Measurements from ENCODE around the gene SPDYA. TPM values are rescaled to one million over a fixed set of nuclear protein-coding genes. Genes with fewer than 3 reads are reported as not detected.

Gene SPDYA
- total RNA-seq, 1 experiment from 2014 or later, result 0.10 TPM

GRCh38 chr2:28821295-28821958, 10.8 kb downstream of the SPDYA start:
- in situ Hi-C loops (cut with HindIII; ENCODE audit: low pct_unique_long_range_greater_than_20kb, low sequenced_read_pairs), result no loop called here
- DNase-seq (ENCODE audit: low read depth), result peak; percentile 72

- in situ Hi-C loops (cut with HindIII; ENCODE audit: low pct_unique_long_range_greater_than_20kb, low sequenced_read_pairs), result no loop called here
- no peak for DNase-seq (ENCODE audit: low read depth)
Observed at GRCh38 chr2:28822036-28822435, 11.4 kb downstream of the SPDYA start.

DNA sequence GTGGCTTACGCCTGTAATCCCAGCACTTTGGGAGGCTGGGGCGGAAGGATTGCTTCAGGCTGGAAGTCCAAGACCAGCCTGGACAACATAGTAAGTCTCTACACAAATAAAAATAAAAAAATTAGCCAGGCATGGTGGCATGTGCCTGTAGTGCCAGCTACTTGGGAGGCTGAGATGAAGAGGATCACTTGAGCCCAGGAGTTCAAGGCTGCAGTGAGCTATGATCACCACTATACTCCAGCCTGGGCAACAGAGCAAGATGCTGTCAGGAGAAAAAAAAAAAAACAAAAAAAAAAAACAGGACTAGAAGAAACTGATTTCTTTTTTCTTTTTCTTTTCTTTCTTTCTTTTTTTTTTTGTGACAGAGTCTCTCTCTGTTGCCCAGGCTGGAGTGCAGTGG, 13.6 kb downstream of the SPDYA start:
- no peak for DNase-seq (ENCODE audit: low read depth)
- in situ Hi-C loops (cut with HindIII; ENCODE audit: low pct_unique_long_range_greater_than_20kb, low sequenced_read_pairs), result no loop called here

GRCh38 chr2:28824870-28825269, 14.2 kb downstream of the SPDYA start:
- no peak for DNase-seq (ENCODE audit: low read depth)
- in situ Hi-C loops (cut with HindIII; ENCODE audit: low pct_unique_long_range_greater_than_20kb, low sequenced_read_pairs), result no loop called here

DNA sequence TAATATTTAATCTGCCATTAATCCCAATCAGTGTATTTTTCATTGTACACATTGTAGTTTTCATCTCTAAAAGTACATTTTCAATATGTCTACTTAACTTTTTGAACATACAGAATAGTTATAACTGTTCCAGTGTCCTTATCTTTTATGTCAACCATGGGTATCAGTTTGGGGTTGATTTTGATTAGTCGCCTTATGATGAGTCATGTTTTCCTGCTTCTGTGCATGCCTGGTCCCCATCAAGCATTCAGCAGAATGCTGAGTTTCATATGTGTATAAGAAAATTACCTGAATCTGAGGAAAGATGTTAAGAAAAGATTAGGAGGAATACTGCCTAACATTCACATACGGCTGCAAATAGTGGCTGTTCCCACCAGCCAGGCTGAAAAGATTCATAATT, 17.7 kb downstream of the SPDYA start:
- DNase-seq (ENCODE audit: low read depth), result no peak
- in situ Hi-C loops (cut with HindIII; ENCODE audit: low pct_unique_long_range_greater_than_20kb, low sequenced_read_pairs), result no loop called here

GRCh38 chr2:28833740-28834470, 23.3 kb downstream of the SPDYA start:
- DNase-seq (ENCODE audit: low read depth), result no peak
- in situ Hi-C loops (cut with HindIII; ENCODE audit: low pct_unique_long_range_greater_than_20kb, low sequenced_read_pairs), result no loop called here

GRCh38 chr2:28835781-28836180, 25.1 kb downstream of the SPDYA start:
- in situ Hi-C loops (cut with HindIII; ENCODE audit: low pct_unique_long_range_greater_than_20kb, low sequenced_read_pairs), result no loop called here
- DNase-seq (ENCODE audit: low read depth), result no peak

- no peak for DNase-seq (ENCODE audit: low read depth)
- in situ Hi-C loops (cut with HindIII; ENCODE audit: low pct_unique_long_range_greater_than_20kb, low sequenced_read_pairs), result no loop called here
Observed at GRCh38 chr2:28838971-28839370, 28.3 kb downstream of the SPDYA start.

GRCh38 chr2:28842042-28842441, 31.4 kb downstream of the SPDYA start:
- in situ Hi-C loops (cut with HindIII; ENCODE audit: low pct_unique_long_range_greater_than_20kb, low sequenced_read_pairs), result no loop called here
- no peak for DNase-seq (ENCODE audit: low read depth)

GRCh38 chr2:28855193-28855592, 44.6 kb downstream of the SPDYA start:
- DNase-seq (ENCODE audit: low read depth), result no peak
- in situ Hi-C loops (cut with HindIII; ENCODE audit: low pct_unique_long_range_greater_than_20kb, low sequenced_read_pairs), result no loop called here

- DNase-seq (ENCODE audit: low read depth), result no peak
- in situ Hi-C loops (cut with HindIII; ENCODE audit: low pct_unique_long_range_greater_than_20kb, low sequenced_read_pairs), result no loop called here
Observed at GRCh38 chr2:28855977-28856376, 45.3 kb downstream of the SPDYA start.

DNA sequence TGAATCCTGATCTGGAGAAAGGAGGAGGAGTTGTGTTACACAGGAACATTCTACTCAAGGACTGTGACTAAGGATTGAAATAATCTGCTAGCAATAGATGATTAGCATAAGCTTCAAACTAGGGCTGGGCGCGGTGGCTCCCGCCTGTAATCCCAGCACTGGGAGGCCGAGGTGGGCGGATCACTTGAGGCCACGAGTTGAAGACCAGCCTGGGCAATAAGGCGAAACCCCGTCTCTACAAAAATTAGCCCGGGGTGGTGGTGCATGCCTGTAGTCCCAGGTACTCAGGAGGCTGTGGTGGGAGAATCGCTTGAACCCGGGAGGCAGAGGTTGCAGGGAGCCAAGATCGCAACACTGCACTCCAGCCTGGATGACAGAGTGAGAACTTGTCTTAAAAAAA, 58.0 kb downstream of the SPDYA start:
- DNase-seq (ENCODE audit: low read depth), result no peak
- in situ Hi-C loops (cut with HindIII; ENCODE audit: low pct_unique_long_range_greater_than_20kb, low sequenced_read_pairs), result no loop called here

- DNase-seq (ENCODE audit: low read depth), result no peak
- in situ Hi-C loops (cut with HindIII; ENCODE audit: low pct_unique_long_range_greater_than_20kb, low sequenced_read_pairs), result no loop called here
Observed at GRCh38 chr2:28869494-28870145, 59.0 kb downstream of the SPDYA start.

GRCh38 chr2:28870146-28870891, 59.7 kb downstream of the SPDYA start, which contains the start of gene TRMT61B:
Gene TRMT61B (minus strand): TSS chr2:28870309. CDS start chr2:28870277, 32 bp downstream.
- DNase-seq (ENCODE audit: low read depth), result peak; percentile 96
- in situ Hi-C loops (cut with HindIII; ENCODE audit: low pct_unique_long_range_greater_than_20kb, low sequenced_read_pairs), result no loop called here

GRCh38 chr2:28871620-28872019, 61.0 kb downstream of the SPDYA start:
- no peak for DNase-seq (ENCODE audit: low read depth)
- in situ Hi-C loops (cut with HindIII; ENCODE audit: low pct_unique_long_range_greater_than_20kb, low sequenced_read_pairs), result no loop called here

GRCh38 chr2:28880193-28880592, 69.6 kb downstream of the SPDYA start:
- in situ Hi-C loops (cut with HindIII; ENCODE audit: low pct_unique_long_range_greater_than_20kb, low sequenced_read_pairs), result no loop called here
- no peak for DNase-seq (ENCODE audit: low read depth)

DNA sequence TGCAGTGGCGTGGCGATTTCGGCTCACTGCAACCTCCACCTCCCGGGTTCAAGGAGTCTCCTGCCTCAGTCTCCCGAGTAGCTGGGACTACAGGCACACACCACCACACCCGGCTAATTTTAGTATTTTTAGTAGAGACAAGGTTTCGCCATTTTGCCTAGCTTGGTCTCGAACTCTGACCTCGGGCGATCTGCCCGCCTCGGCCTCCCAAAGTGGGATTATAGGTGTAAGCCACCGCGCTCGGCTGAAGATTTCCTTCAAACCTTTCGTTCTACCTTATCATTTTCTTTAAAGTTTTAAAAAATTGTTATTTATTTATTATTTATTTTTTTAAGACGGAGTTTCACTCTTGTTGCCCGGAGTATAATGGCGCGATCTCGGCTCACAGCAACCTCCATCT, 82.9 kb downstream of the SPDYA start:
- DNase-seq (ENCODE audit: low read depth), result no peak
- in situ Hi-C loops (cut with HindIII; ENCODE audit: low pct_unique_long_range_greater_than_20kb, low sequenced_read_pairs), result no loop called here

- in situ Hi-C loops (cut with HindIII; ENCODE audit: low pct_unique_long_range_greater_than_20kb, low sequenced_read_pairs), result no loop called here
- DNase-seq (ENCODE audit: low read depth), result peak; percentile 99
Observed at GRCh38 chr2:28894470-28895188, 84.0 kb downstream of the SPDYA start, which contains the start of gene WDR43. Gene WDR43 (plus strand): TSS chr2:28894667. CDS start chr2:28894699, 32 bp downstream.

All from Caki2 (cell line).